HEK293 (cell line): ENCODE measurements around the gene ZNF319.

Experiments used
- OVOL3 ChIP-seq: fragments of 450-650 bp; formaldehyde crosslinking; IDR thresholded peaks from 2 replicates; pipeline ENCODE4 v1.5.1; 2016; ENCODE audit warnings: missing biosample characterization, missing genetic modification characterization
- PRDM1 ChIP-seq: fragments of 450-650 bp; formaldehyde crosslinking; IDR thresholded peaks from 2 replicates; pipeline ENCODE4; 2016; ENCODE audit warnings: missing biosample characterization, missing genetic modification characterization
- ZBTB1 ChIP-seq: fragments of 450-650 bp; formaldehyde crosslinking; IDR thresholded peaks from 2 replicates; pipeline ENCODE4 v1.5.1; 2016; ENCODE audit warnings: missing biosample characterization, missing genetic modification characterization
- TF ChIP-seq, protein P1 (sequence below): fragments of 450-650 bp; formaldehyde crosslinking; IDR thresholded peaks from 2 replicates; pipeline ENCODE4 v1.5.1; 2016; ENCODE audit warnings: missing biosample characterization, missing genetic modification characterization
- TF ChIP-seq, protein P2 (sequence below): fragments of 450-650 bp; formaldehyde crosslinking; IDR thresholded peaks from 2 replicates; pipeline ENCODE4 v1.5.1; 2016; ENCODE audit warnings: missing biosample characterization, missing genetic modification characterization

DNA sequence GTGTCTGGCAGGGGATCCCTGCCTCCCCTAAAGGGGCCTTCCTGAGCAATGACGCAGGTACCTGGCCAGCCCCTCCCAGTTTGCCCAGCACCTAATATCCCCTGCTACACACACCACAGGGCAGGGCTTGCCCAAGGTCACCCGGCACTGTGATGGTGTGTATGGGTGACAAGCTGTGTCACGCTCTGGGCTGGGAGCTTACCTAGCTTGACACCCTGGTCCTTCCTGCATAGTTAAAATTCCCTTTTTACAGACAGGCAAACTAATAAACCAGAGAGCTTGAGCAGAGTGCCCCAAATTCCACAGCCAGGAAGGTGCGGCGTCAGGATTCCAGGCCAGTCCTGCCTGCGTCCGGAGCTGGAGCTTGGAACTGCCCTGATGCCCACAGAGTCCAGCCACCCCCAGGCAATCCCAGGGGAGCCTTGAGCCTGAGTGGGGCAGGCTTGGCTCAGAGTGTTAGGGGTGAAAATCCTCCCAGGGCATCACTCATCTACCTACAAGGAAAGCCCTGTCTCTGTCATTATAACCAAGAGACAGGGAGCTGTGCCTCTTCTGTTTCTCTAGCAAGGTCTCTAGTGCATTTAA, 43.2 kb upstream of the ZNF319 start:
- TF ChIP-seq OVOL3 (tag by site-specific recombination) = no peak
- TF ChIP-seq ZBTB1 = no peak
- TF ChIP-seq, protein P1, sequence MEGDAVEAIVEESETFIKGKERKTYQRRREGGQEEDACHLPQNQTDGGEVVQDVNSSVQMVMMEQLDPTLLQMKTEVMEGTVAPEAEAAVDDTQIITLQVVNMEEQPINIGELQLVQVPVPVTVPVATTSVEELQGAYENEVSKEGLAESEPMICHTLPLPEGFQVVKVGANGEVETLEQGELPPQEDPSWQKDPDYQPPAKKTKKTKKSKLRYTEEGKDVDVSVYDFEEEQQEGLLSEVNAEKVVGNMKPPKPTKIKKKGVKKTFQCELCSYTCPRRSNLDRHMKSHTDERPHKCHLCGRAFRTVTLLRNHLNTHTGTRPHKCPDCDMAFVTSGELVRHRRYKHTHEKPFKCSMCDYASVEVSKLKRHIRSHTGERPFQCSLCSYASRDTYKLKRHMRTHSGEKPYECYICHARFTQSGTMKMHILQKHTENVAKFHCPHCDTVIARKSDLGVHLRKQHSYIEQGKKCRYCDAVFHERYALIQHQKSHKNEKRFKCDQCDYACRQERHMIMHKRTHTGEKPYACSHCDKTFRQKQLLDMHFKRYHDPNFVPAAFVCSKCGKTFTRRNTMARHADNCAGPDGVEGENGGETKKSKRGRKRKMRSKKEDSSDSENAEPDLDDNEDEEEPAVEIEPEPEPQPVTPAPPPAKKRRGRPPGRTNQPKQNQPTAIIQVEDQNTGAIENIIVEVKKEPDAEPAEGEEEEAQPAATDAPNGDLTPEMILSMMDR = no peak
- TF ChIP-seq, protein P2, sequence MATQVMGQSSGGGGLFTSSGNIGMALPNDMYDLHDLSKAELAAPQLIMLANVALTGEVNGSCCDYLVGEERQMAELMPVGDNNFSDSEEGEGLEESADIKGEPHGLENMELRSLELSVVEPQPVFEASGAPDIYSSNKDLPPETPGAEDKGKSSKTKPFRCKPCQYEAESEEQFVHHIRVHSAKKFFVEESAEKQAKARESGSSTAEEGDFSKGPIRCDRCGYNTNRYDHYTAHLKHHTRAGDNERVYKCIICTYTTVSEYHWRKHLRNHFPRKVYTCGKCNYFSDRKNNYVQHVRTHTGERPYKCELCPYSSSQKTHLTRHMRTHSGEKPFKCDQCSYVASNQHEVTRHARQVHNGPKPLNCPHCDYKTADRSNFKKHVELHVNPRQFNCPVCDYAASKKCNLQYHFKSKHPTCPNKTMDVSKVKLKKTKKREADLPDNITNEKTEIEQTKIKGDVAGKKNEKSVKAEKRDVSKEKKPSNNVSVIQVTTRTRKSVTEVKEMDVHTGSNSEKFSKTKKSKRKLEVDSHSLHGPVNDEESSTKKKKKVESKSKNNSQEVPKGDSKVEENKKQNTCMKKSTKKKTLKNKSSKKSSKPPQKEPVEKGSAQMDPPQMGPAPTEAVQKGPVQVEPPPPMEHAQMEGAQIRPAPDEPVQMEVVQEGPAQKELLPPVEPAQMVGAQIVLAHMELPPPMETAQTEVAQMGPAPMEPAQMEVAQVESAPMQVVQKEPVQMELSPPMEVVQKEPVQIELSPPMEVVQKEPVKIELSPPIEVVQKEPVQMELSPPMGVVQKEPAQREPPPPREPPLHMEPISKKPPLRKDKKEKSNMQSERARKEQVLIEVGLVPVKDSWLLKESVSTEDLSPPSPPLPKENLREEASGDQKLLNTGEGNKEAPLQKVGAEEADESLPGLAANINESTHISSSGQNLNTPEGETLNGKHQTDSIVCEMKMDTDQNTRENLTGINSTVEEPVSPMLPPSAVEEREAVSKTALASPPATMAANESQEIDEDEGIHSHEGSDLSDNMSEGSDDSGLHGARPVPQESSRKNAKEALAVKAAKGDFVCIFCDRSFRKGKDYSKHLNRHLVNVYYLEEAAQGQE (tag by site-specific recombination) = no peak
- no peak for TF ChIP-seq PRDM1
